Measurements from ENCODE around the gene CLEC5A.
"Not testable (repeated sequence)": the region's sequence is repeated elsewhere in the genome, so short reads cannot be mapped to it uniquely, and the experiment has no call there.

CLEC5A gene

GRCh38 chr7:141949021-141949420, 2.2 kb upstream of the CLEC5A start:
- DNase-seq (ENCODE audit: low read depth), result no peak

GRCh38 chr7:141945356-141945755, 1.4 kb downstream of the CLEC5A start:
- DNase-seq (ENCODE audit: low read depth), result no peak

GRCh38 chr7:141944811-141945210, 2.0 kb downstream of the CLEC5A start:
- DNase-seq (ENCODE audit: low read depth), result no peak

- no peak for DNase-seq (ENCODE audit: low read depth)
These were observed 2.9 kb downstream of the CLEC5A start for GRCh38 chr7:141943846-141944245.

GRCh38 chr7:141941075-141941474, 5.7 kb downstream of the CLEC5A start:
- DNase-seq (ENCODE audit: low read depth), result no peak

GRCh38 chr7:141930211-141930610, 16.6 kb downstream of the CLEC5A start:
- no peak for DNase-seq (ENCODE audit: low read depth)

GRCh38 chr7:141928845-141929195, 18.0 kb downstream of the CLEC5A start:
- DNase-seq (ENCODE audit: low read depth), result no peak

GRCh38 chr7:141928146-141928844, 18.5 kb downstream of the CLEC5A start:
- no peak for DNase-seq (ENCODE audit: low read depth)

- DNase-seq (ENCODE audit: low read depth), result no peak
These were observed 26.5 kb downstream of the CLEC5A start for GRCh38 chr7:141920281-141920680.

- no peak for DNase-seq (ENCODE audit: low read depth)
These were observed 30.7 kb downstream of the CLEC5A start, which contains the start of gene OR9A4 for GRCh38 chr7:141916099-141916498. OR9A4 (plus strand) TSS chr7:141916399; CDS start chr7:141918876, 2,477 bp downstream.

GRCh38 chr7:141915565-141915964, 31.2 kb downstream of the CLEC5A start:
- no peak for DNase-seq (ENCODE audit: low read depth)

- DNase-seq (ENCODE audit: low read depth), result no peak
These were observed 35.4 kb downstream of the CLEC5A start for GRCh38 chr7:141911391-141911790.

GRCh38 chr7:141906285-141906684, 40.5 kb downstream of the CLEC5A start:
- DNase-seq (ENCODE audit: low read depth), result no peak

GRCh38 chr7:141899366-141899765, 47.4 kb downstream of the CLEC5A start:
- DNase-seq (ENCODE audit: low read depth), result not testable (repeated sequence)

- DNase-seq (ENCODE audit: low read depth), result no peak
These were observed 55.4 kb downstream of the CLEC5A start for GRCh38 chr7:141891336-141891735.

- no peak for DNase-seq (ENCODE audit: low read depth)
These were observed 57.5 kb downstream of the CLEC5A start for GRCh38 chr7:141889321-141889720.

GRCh38 chr7:141884539-141885225, 62.1 kb downstream of the CLEC5A start:
- DNase-seq (ENCODE audit: low read depth), result no peak

- no peak for DNase-seq (ENCODE audit: low read depth)
These were observed 65.8 kb downstream of the CLEC5A start for GRCh38 chr7:141880960-141881359.

- DNase-seq (ENCODE audit: low read depth), result no peak
These were observed 69.4 kb downstream of the CLEC5A start for GRCh38 chr7:141877365-141877764.
